RWPE1 (cell line): ENCODE measurements around the gene MED26.
A peak's percentile ranks its signal among the peaks of the same experiment; 100 is the strongest.

ENCODE experiments used
- CTCF ChIA-PET: fragments of 350-600 bp; sonication (Branson Sonifier 250); formaldehyde crosslinking; extraction: SDS; loops from one replicate; lab custom pipeline; 2021; lab: Yijun Ruan, JAX
- POLR2A ChIA-PET: fragments of 400-600 bp; formaldehyde crosslinking; extraction: SDS; loops from one replicate; lab custom pipeline; 2020; ENCODE audit warnings: antibody characterized with exemption; ENCODE audit not compliant: low non-redundant PET; lab: Yijun Ruan, JAX
- DNase-seq: peaks from one replicate; pipeline ENCODE4 v3.0.0; 2012; ENCODE audit warnings: low spot score
- H3K27ac ChIP-seq: fragments of 450-650 bp; 2 replicates; pipeline ENCODE4 v1.5.1; 2017
- CTCF ChIP-seq: fragments of 450-650 bp; conservative IDR thresholded peaks from 2 replicates; pipeline ENCODE4 v1.5.1; 2017; ENCODE audit warnings: low read depth, mild to moderate bottlenecking

The MED26 gene

GRCh38 chr19:16572332-16573211 lies 55.4 kb downstream of the MED26 start, which contains the start of gene SLC35E1:
Gene SLC35E1 (minus strand): TSS chr19:16572415. CDS start chr19:16572364, 51 bp downstream.
- ChIA-PET CTCF (no interaction called here), POLR2A (interaction anchor here (0.5 to 0.7 kb wide), 2 partner anchors 56 to 1088 kb away, joined by 3 read pairs; partner anchors contain the start of gene MED26)
- no peak for TF ChIP-seq CTCF
- DNase-seq, result peak; percentile 99
- H3K27ac ChIP-seq, result peak within 1 kb of the TSS; percentile 87

DNA sequence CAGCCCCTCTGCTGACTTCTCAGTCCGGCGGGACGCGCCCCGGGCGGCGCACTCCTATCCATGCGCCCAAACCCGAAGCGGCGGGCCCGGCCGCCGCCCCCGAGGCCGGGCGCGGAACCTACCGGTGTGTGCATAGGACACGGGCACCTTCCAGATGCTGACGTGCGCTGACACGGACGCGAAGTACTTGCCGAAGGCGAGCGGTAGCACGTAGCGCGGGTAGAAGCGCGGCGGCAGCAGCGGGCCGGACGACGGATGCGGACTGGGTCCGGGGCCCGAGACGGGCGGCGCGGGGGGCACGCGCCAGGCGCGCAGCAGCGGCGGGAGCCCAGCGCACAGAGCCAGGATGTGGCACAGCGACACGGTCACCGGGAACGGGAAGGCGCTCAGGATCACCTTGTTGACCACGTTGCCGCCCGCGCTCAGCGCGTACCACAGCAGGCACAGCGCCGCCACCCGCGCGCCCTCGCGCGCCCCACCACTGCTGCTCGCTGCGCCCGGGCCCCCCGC lies 56.1 kb downstream of the MED26 start:
- CTCF ChIA-PET, result no interaction called here
- DNase-seq, result no peak
- H3K27ac ChIP-seq, result peak overlapping the region; percentile 87
- TF ChIP-seq CTCF, result no peak
- POLR2A ChIA-PET, result no interaction called here

DNA sequence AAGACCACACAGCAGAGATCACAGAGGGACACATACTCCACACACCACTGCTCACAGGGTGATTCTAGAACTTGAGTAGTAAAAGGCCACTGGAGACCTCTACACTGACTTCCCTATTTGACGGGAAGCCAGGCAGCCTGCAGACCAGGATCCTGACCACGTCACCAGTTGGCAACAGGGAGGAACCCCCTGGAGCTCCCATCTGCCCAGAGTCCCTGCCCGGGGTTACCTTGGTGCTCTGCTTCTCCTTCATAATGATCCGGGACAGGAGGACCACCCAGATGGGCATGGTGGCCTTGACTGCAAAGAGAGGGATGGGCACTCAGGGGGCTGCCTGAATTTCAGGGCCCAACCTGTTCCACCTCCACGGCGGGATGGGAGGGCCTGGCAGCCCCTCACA lies 56.7 kb downstream of the MED26 start:
- ChIA-PET POLR2A (no interaction called here), CTCF (no interaction called here)
- DNase-seq, result peak; percentile 41
- H3K27ac ChIP-seq, result peak overlapping the region; percentile 87
- no peak for TF ChIP-seq CTCF

GRCh38 chr19:16569609-16570320 lies 58.2 kb downstream of the MED26 start:
- TF ChIP-seq CTCF, result no peak
- POLR2A ChIA-PET, result no interaction called here
- CTCF ChIA-PET, result interaction anchor here (0.6 kb wide), 1 partner anchor 639 kb away, joined by 3 read pairs; no protein-coding TSS in a partner anchor
- peak overlapping the region; percentile 87 for H3K27ac ChIP-seq
- DNase-seq, result peak; percentile 39

DNA sequence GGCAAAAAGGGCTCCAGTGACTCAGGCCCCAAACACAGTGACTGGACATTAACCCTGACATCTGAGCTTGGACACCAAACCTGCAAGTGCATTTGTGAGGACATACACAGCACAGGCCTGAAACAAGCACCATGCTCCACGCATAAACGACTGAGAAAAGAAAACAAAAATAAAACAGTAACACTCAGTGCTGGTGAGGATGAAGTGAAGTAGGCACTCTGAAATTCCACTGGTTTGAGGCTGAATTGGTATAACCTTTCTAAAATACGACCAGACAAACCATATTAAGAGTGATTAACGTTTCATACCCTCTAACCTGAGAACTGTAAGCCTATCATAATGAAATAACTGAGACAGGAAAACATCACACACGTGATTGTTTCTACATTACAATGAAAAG lies 61.3 kb downstream of the MED26 start:
- no peak overlapping the region for H3K27ac ChIP-seq

More for the DNA sequence above, 61.3 kb downstream of the MED26 start:
- TF ChIP-seq CTCF, result no peak
- ChIA-PET POLR2A (no interaction called here), CTCF (no interaction called here)
- DNase-seq, result no peak
